HepG2 (cell line): ENCODE data around the gene MAP2K2. TPM values are rescaled to one million over a fixed set of nuclear protein-coding genes. Genes with fewer than 3 reads are reported as not detected.

Experiments
- BCLAF1 ChIP-seq: fragments of 450-650 bp; IDR thresholded peaks from 2 replicates; pipeline ENCODE4 v1.6.1; 2017; ENCODE audit warnings: mild to moderate bottlenecking
- FOSL2 ChIP-seq: sonication (generic); formaldehyde crosslinking; IDR thresholded peaks from 2 replicates; pipeline ENCODE4 v1.4.0; 2020; ENCODE audit warnings: missing genetic modification reagents
- KLF12 ChIP-seq: sonication (generic); formaldehyde crosslinking; IDR thresholded peaks from 2 replicates; pipeline ENCODE4 v1.4.0; 2020; ENCODE audit warnings: missing genetic modification reagents, borderline replicate concordance
- SP4 ChIP-seq: sonication (generic); formaldehyde crosslinking; IDR thresholded peaks from 2 replicates; pipeline ENCODE4 v1.8.1; 2023; ENCODE audit warnings: mild to moderate bottlenecking, missing genetic modification reagents
- SUZ12 ChIP-seq: fragments of 150-350 bp; IDR thresholded peaks from 2 replicates; pipeline ENCODE4 v1.6.1; 2014; ENCODE audit warnings: low read depth, low read length
- ZBTB42 ChIP-seq: sonication (generic); formaldehyde crosslinking; IDR thresholded peaks from 2 replicates; pipeline ENCODE4 v1.5.0; 2020; ENCODE audit warnings: mild to moderate bottlenecking, missing genetic modification reagents
- ZNF280D ChIP-seq: sonication (generic); formaldehyde crosslinking; IDR thresholded peaks from 2 replicates; pipeline ENCODE4 v1.5.1; 2020; ENCODE audit warnings: mild to moderate bottlenecking, missing genetic modification reagents
- ZNF333 ChIP-seq: sonication (generic); formaldehyde crosslinking; IDR thresholded peaks from 2 replicates; pipeline ENCODE4 v1.4.0; 2020; ENCODE audit warnings: mild to moderate bottlenecking, missing genetic modification reagents, borderline replicate concordance
- ZNF501 ChIP-seq: sonication (generic); formaldehyde crosslinking; IDR thresholded peaks from 2 replicates; pipeline ENCODE4 v1.5.1; 2020; ENCODE audit warnings: mild to moderate bottlenecking, moderate library complexity, missing genetic modification reagents
- ZNF543 ChIP-seq: sonication (generic); formaldehyde crosslinking; IDR thresholded peaks from 2 replicates; pipeline ENCODE4 v1.4.0; 2020; ENCODE audit warnings: mild to moderate bottlenecking, missing genetic modification reagents
- ZNF761 ChIP-seq: sonication (generic); formaldehyde crosslinking; conservative IDR thresholded peaks from 2 replicates; pipeline ENCODE4 v1.4.0; 2020; ENCODE audit warnings: mild to moderate bottlenecking, missing genetic modification reagents
- ZNF850 ChIP-seq: sonication (generic); formaldehyde crosslinking; conservative IDR thresholded peaks from 2 replicates; pipeline ENCODE4 v1.9.0; 2021; ENCODE audit warnings: mild to moderate bottlenecking, missing genetic modification reagents
- polyA plus RNA-seq, 8 experiments: library from polyadenylated mRNA; depleted of rRNA in 3 of 8; stranded (reverse) in 7 of 8; unstranded in 1 of 8; fragments of >200 nt; fragmentation: Illumina TruSeq in 4 of 8; extraction: Trizol in 4 of 8; gene quantifications; 2 replicates each; pipeline versions ENCODE4 v1.2.1 to v1.2.3, GENCODE V29; 2011 to 2016; ENCODE audit warnings: low read depth in 4 of 8, missing spikeins in 1 of 8, mixed read lengths in 1 of 8; ENCODE audit not compliant: insufficient read depth in 1 of 8
- total RNA-seq, 5 experiments: library from RNA; depleted of rRNA; stranded (reverse); fragments of >200 nt; fragmentation: Illumina TruSeq; extraction: Trizol; gene quantifications; 2 replicates each; pipeline ENCODE4 v1.2.3, GENCODE V29; 2016; ENCODE audit warnings: low read depth in 1 of 5
- TF ChIP-seq, protein P1 (sequence below): sonication (generic); formaldehyde crosslinking; IDR thresholded peaks from 2 replicates; pipeline ENCODE4 v1.4.0; 2020; ENCODE audit warnings: missing genetic modification reagents
- TF ChIP-seq, protein P2 (sequence below): sonication (generic); formaldehyde crosslinking; IDR thresholded peaks from 2 replicates; pipeline ENCODE4 v1.9.0; 2022; ENCODE audit warnings: low read depth, missing genetic modification reagents

Gene MAP2K2
- total and polyA plus RNA-seq, 2 of the 13 experiments (the other 11 are each of a cell fraction or from before 2014, with no cell fraction given) = 70.3 to 80.9 TPM

GRCh38 chr19:4123615-4124568 lies at the start of gene MAP2K2 (continued):
- peak; percentile 67; the same call in 1 of the 2 replicates for TF ChIP-seq ZNF543 (CRISPR knock-in tag)
- no peak for TF ChIP-seq BCLAF1
- TF ChIP-seq ZNF761 (CRISPR knock-in tag) = 0 out of 2 replicates have a peak, but pooled peaks have one; percentile 40
- no peak for TF ChIP-seq ZBTB42
- peak; percentile 76; the same call in 1 of the 2 replicates for TF ChIP-seq ZNF501 (CRISPR knock-in tag)
- TF ChIP-seq KLF12 (CRISPR knock-in tag) = peak; percentile 78; the same call in 1 of the 2 replicates
- TF ChIP-seq FOSL2 = peak; percentile 39
- TF ChIP-seq, protein P1, sequence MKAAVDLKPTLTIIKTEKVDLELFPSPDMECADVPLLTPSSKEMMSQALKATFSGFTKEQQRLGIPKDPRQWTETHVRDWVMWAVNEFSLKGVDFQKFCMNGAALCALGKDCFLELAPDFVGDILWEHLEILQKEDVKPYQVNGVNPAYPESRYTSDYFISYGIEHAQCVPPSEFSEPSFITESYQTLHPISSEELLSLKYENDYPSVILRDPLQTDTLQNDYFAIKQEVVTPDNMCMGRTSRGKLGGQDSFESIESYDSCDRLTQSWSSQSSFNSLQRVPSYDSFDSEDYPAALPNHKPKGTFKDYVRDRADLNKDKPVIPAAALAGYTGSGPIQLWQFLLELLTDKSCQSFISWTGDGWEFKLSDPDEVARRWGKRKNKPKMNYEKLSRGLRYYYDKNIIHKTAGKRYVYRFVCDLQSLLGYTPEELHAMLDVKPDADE = peak; percentile 82; the same call in 1 of the 2 replicates
- no peak for TF ChIP-seq ZNF333 (CRISPR knock-in tag)
- peak; percentile 63; the same call in 1 of the 2 replicates for TF ChIP-seq ZNF280D (CRISPR knock-in tag)
- peak; percentile 83 for TF ChIP-seq SP4 (CRISPR knock-in tag)
- TF ChIP-seq, protein P2, sequence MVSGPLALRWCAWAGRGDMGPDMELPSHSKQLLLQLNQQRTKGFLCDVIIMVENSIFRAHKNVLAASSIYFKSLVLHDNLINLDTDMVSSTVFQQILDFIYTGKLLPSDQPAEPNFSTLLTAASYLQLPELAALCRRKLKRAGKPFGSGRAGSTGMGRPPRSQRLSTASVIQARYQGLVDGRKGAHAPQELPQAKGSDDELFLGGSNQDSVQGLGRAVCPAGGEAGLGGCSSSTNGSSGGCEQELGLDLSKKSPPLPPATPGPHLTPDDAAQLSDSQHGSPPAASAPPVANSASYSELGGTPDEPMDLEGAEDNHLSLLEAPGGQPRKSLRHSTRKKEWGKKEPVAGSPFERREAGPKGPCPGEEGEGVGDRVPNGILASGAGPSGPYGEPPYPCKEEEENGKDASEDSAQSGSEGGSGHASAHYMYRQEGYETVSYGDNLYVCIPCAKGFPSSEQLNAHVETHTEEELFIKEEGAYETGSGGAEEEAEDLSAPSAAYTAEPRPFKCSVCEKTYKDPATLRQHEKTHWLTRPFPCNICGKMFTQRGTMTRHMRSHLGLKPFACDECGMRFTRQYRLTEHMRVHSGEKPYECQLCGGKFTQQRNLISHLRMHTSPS (CRISPR knock-in tag) = peak; percentile 87
- no peak for TF ChIP-seq ZNF850 (CRISPR knock-in tag)
- no peak for TF ChIP-seq SUZ12
